ENCODE measurements around the gene TRIM47.
"Not testable (repeated sequence)": the region's sequence is repeated elsewhere in the genome, so short reads cannot be mapped to it uniquely, and the experiment has no call there.

TRIM47 gene

GRCh38 chr17:75854881-75855309 lies 23.5 kb downstream of the TRIM47 start:
- peak in 1 of 42 donors; percentile 49 for DNase-seq
- intact Hi-C loops (cut with DNase I) = loop anchor here (5.0 kb wide), 2 partner anchors 42 to 73 kb away; partner anchors contain the start of genes TRIM65 and UNK

- intact Hi-C loops (cut with DNase I) = no loop called here
- DNase-seq = peak in 2 of 42 donors; percentile 16 to 52
Measured at GRCh38 chr17:75854101-75854748, 24.2 kb downstream of the TRIM47 start.

DNA sequence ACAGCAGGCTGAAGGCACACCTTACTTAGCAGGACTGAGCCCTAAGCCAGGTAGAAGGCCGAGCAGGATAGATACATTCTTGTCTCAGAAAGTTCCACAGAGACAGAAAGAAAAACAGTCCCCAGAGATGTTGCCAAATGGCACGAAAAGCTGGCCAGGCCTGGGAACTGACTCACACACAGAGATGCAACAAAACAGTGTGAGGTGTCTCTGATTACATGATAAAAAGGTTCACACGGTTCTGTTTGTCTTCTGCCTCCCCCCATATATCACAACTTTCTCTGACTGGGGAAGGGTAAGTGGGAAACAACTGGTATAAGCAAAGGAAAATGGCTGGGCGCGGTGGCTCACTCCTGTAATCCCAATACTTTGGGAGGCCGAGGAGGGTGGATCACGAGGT lies 24.9 kb downstream of the TRIM47 start:
- intact Hi-C loops (cut with DNase I) = no loop called here
- no peak for DNase-seq

DNA sequence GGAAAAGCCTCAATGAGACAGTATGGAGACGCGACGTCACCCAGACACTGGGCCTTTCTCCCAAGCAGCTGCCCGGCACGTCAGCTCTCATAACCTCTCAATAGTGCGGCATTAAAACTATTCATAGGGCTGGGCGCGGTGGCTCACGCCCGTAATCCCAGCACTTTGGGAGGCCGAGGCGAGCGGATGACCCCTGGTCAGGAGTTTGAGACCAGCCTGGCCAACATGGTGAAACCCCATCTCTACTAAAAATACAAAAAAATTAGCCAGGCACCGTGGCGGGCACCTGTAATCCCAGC lies 26.7 kb downstream of the TRIM47 start:
- intact Hi-C loops (cut with DNase I) = not testable (repeated sequence)

DNA sequence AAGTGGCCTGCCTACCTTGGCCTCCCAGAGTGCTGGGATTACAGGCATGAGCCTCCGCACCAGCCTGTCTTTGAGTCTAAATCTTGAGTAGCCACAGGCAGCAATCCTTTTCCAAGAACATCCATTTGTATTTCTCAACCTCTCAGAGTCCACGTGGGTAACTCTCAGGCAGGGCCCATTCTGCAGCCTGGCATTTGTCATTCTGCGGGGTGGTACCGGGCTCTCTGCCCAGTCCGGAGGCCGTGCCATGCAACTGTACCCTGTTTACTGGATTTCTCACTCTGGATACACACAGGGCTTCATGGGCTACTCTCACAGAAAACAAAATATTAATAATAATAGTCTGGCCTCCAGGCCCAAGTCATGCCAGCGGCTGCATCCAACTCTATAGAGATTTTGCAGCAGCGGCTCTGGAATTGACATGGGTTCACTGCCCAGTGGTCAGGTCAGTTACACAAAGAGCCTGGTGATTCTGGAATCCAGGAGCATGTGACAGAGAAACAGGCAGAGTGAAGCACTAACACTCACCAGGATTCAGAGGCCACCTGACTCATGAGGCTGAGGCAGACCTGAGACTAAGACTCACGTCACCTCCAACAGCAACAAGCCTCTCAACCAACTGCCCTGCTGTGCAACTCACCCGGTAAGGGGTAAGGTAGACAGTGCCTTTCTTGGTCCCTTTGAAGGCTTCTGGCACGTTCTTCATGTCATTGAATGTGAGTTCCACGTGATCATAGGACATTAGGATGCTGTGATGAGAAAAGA lies 27.3 kb downstream of the TRIM47 start:
- peak in 34 of 42 donors; percentile 26 to 85 (median 64) for DNase-seq
- intact Hi-C loops (cut with DNase I) = no loop called here

More for the DNA sequence above, 26.7 kb downstream of the TRIM47 start:
- DNase-seq = peak in 4 of 42 donors; percentile 36 to 65 (median 42)

- intact Hi-C loops (cut with DNase I) = no loop called here
- peak in 2 of 42 donors; percentile 43 to 61 for DNase-seq
Measured at GRCh38 chr17:75849724-75850123, 28.7 kb downstream of the TRIM47 start.

DNA sequence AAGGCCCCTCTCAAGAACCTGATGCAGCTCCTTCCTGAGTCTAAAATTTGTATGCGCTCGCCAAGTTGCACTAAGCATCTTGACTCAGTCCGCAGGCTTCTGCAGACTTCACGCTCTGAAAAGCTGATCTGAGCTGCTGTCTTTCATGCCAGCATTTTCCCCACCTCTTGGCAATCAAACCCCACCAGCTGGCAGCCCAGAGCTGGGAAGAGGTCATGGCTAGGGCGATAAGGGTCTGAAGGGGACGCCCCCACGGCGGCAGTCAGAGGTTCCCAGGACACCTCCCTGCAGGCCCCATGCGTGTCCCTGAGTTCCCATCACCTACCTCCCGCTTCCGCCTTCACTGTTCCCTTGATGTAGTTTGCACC lies 29.1 kb downstream of the TRIM47 start:
- intact Hi-C loops (cut with DNase I) = no loop called here
- no peak for DNase-seq

GRCh38 chr17:75848523-75849278 lies 29.7 kb downstream of the TRIM47 start:
- intact Hi-C loops (cut with DNase I) = no loop called here
- DNase-seq = peak; percentile 51 to 87 (median 76)

GRCh38 chr17:75847614-75848522 lies 30.5 kb downstream of the TRIM47 start:
- DNase-seq = no peak
- intact Hi-C loops (cut with DNase I) = no loop called here

DNA sequence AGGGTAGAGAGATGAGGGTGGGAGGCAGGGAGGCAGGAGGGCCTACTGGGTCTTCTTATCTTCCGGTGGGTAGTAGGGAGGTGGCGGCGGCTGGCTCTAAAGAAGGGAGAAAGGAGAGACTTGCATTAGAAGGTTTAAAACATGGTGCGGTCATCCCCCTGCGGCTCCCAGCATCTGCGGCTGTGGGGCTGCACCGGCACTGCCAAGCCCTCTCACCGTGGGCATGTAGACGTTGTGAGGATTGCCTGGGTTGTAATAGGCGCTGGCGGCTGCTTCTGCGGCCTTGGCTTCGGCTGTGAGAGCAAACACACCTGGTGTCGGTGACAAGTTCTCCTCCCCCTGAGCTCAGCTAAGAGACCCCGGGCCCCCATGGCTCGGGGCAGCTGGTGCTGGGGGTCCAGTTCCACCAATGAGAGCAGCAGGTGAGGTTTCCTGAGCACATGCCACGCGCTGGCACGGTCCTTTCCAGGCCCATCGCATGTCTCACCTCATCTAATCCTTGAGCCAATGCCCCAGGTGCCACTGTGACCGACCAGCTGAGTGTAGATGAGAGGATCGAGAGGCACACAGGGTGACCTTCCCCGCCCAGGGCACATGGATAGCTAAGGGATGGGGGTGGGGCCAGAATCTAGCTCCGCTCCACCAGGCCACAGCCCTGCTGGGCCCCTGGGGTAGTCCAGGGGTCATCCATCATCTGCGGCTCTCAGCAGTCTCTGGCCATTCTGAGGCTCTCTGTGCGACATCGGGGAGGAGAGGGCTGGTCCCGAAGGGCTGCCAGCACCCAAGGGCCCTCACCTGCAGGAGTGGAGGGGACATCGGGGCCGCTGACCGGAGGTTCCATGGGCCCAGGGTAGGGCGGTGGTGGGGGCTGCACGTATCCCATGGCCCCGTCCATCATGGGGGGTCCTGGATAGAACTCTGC lies 31.4 kb downstream of the TRIM47 start:
- DNase-seq = no peak
- intact Hi-C loops (cut with DNase I) = no loop called here

DNA sequence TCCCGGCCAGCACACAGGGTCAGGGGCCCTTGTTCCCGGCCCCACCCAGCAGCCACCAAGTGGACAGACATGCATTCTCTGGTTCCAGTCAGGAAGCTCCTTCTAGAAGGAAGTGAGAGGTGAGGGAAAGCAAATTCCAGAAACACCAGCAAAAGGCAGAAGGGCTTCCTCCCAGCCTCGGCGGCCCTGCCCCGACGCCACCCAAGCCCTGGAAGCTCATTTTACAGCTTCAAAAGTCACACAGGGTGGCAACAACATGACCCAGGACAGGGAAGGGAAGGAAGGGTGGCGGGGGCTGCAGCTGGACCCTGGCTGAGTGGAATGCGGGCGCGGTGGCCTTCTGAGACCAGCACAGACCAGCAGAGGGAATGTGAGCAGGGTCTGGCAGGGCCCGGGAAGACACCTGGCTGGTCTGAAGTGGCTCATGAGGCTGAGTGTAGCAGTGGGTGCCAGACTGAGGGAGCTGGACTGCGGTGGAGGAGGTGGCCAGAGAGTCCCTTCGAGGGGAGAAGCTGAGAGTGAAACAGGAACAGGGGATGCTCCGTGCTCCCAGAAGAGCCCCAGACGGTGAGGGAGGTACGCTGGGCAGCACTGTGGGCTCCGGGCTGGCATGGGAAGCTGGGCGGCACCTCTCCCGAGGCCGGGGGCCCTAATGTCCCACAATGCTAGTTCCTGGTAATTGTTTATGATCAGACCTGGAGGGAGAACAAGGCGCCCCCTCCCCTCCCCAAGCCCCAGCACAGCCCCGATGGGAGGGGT lies 32.3 kb downstream of the TRIM47 start:
- intact Hi-C loops (cut with DNase I) = no loop called here
- no peak for DNase-seq

DNA sequence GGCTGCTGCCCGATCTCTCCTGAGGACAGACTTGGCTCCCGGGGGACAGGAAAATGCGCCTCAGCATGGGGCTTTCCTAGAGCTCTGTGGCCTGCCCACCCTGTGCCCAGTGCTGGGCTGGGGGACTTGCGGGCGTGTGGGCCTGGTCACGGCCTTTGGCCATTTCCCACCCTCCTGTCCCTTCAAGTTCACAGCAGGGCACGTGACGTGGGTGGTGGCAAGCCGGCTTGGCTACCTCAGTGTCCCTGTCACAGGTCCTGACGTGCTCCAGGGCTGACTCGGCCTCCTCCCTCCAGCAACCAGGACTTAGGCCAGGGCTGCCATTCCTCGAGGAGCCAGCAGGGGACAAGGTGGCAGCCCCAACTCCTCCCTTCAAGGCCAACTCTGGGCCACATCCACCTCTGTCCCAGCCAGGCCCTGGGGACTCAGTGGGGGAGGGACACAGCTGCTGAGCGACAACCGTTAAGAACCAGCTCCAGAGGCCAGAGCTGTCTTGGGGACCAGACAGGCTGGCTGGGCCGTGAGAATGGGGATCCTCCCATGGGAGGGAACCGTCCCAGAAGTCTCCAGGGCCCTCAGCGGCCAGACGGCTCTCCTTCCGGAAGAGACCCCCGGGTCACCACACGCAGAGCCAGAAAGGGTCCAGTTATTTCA lies 33.2 kb downstream of the TRIM47 start:
- intact Hi-C loops (cut with DNase I) = no loop called here
- peak in 41 of 42 donors; percentile 38 to 86 (median 66) for DNase-seq

- intact Hi-C loops (cut with DNase I) = no loop called here
- peak in 5 of 42 donors; percentile 15 to 63 (median 39) for DNase-seq
Measured at GRCh38 chr17:75844530-75845057, 33.8 kb downstream of the TRIM47 start.

GRCh38 chr17:75843577-75844529 lies 34.5 kb downstream of the TRIM47 start, which contains the start of gene UNC13D:
Gene UNC13D (minus strand): TSS chr17:75844404. CDS start chr17:75844337, 67 bp downstream.
- intact Hi-C loops (cut with DNase I) = no loop called here
- no peak for DNase-seq

DNA sequence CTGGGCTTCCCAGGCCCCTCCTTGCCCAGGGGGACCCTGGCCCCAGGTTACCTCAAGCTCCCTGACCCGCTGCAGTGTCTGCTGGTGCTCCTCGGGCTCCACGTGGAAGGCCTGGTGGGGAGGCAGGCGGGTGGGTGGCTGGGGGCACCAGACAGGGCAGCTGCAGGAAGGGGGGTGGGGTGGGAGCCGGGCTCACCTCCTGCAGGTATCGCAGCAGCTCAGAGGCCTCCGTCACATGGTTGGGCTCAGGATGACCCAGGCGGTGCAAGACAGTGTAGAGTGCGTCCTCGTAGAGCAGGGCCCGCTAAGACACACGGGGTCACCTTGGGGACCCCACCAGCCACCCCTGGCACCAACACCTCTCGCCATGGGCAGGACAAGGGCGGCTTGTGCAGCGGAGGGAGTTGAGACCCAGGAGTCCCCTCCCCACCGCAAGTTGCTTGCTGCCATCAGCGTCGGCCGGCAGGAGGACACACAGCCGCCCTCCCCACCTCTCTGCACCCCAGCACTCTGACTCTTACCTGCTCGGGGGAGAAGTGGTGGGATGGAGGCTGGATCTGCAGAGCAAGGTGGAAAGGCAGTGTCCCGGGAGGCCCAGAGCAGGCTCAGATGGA lies 35.3 kb downstream of the TRIM47 start:
- DNase-seq = no peak
- intact Hi-C loops (cut with DNase I) = no loop called here
